HG03520 (cell line): ENCODE measurements around the gene UGT1A1.

Source experiments
- ATAC-seq: cut with Tn5 transposase; IDR thresholded peaks from one replicate; pipeline ENCODE4 v1.9.1; 2021; ENCODE audit warnings: mild to moderate bottlenecking, moderate library complexity; ENCODE audit not compliant: unreplicated experiment

The UGT1A1 gene

GRCh38 chr2:233794128-233794658, 34.1 kb downstream of the UGT1A1 start:
- no peak for ATAC-seq

GRCh38 chr2:233795735-233796171, 35.7 kb downstream of the UGT1A1 start:
- no peak for ATAC-seq

- ATAC-seq = no peak
Measured at GRCh38 chr2:233796254-233796653, 36.2 kb downstream of the UGT1A1 start.

GRCh38 chr2:233798335-233799086, 38.4 kb downstream of the UGT1A1 start:
- ATAC-seq = no peak

- ATAC-seq = no peak
Measured at GRCh38 chr2:233799087-233799665, 39.1 kb downstream of the UGT1A1 start.

- no peak for ATAC-seq
Measured at GRCh38 chr2:233799716-233800115, 39.6 kb downstream of the UGT1A1 start.

- no peak for ATAC-seq
Measured at GRCh38 chr2:233800208-233800607, 40.1 kb downstream of the UGT1A1 start.

GRCh38 chr2:233801357-233802131, 41.5 kb downstream of the UGT1A1 start:
- ATAC-seq = no peak

- no peak for ATAC-seq
Measured at GRCh38 chr2:233802132-233802815, 42.2 kb downstream of the UGT1A1 start.

GRCh38 chr2:233803292-233803911, 43.3 kb downstream of the UGT1A1 start:
- ATAC-seq = no peak

- no peak for ATAC-seq
Measured at GRCh38 chr2:233803994-233804393, 43.9 kb downstream of the UGT1A1 start.

- no peak for ATAC-seq
Measured at GRCh38 chr2:233807215-233807865, 47.3 kb downstream of the UGT1A1 start.

GRCh38 chr2:233807966-233808935, 48.2 kb downstream of the UGT1A1 start:
- no peak for ATAC-seq

- no peak for ATAC-seq
Measured at GRCh38 chr2:233810385-233810784, 50.3 kb downstream of the UGT1A1 start.

- ATAC-seq = no peak
Measured at GRCh38 chr2:233811087-233811486, 51.0 kb downstream of the UGT1A1 start.

- no peak for ATAC-seq
Measured at GRCh38 chr2:233811732-233812131, 51.7 kb downstream of the UGT1A1 start.

GRCh38 chr2:233813236-233814055, 53.4 kb downstream of the UGT1A1 start:
- ATAC-seq = no peak
